GM10266 (cell line): ENCODE data around the gene ELFN2.

Experiments used
- DNase-seq: peaks from one replicate; pipeline ENCODE4 v3.0.0; 2012; ENCODE audit errors: extremely low spot score
- TF ChIP-seq, protein P1 (sequence below): IDR thresholded peaks from 2 replicates; pipeline ENCODE4 v1.5.1; 2012; ENCODE audit warnings: mild to moderate bottlenecking, low read depth; ENCODE audit not compliant: control insufficient read depth, insufficient read depth; ENCODE audit errors: missing control alignments

ELFN2 gene

DNA sequence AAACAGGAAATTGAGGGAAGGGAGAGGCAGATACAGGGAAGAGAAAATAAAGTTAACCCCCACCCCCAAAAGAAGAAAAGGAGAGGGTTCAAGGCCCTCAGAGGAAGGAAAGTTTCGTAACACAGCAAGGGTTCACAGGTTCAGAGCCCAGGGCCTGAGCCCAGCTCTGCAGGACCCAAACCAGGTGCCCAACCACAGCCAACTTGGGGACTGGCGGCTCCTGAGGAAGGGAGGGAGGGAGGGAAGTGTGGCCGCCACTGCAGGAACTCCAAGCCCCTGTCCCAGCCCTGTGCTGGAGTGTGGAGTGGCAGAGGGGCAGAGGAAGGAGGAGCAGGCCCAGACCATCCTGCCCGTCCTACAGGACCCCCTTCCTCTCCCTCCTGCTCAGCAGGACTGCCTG is 59.2 kb downstream of the ELFN2 start:
- no peak for DNase-seq
- TF ChIP-seq, protein P1, sequence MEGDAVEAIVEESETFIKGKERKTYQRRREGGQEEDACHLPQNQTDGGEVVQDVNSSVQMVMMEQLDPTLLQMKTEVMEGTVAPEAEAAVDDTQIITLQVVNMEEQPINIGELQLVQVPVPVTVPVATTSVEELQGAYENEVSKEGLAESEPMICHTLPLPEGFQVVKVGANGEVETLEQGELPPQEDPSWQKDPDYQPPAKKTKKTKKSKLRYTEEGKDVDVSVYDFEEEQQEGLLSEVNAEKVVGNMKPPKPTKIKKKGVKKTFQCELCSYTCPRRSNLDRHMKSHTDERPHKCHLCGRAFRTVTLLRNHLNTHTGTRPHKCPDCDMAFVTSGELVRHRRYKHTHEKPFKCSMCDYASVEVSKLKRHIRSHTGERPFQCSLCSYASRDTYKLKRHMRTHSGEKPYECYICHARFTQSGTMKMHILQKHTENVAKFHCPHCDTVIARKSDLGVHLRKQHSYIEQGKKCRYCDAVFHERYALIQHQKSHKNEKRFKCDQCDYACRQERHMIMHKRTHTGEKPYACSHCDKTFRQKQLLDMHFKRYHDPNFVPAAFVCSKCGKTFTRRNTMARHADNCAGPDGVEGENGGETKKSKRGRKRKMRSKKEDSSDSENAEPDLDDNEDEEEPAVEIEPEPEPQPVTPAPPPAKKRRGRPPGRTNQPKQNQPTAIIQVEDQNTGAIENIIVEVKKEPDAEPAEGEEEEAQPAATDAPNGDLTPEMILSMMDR: no peak

- DNase-seq: no peak
- TF ChIP-seq, protein P1: no peak
Observed at GRCh38 chr22:37366601-37367000, 60.7 kb downstream of the ELFN2 start.

- TF ChIP-seq, protein P1: no peak
- no peak for DNase-seq
Observed at GRCh38 chr22:37365950-37366349, 61.3 kb downstream of the ELFN2 start.

- DNase-seq: no peak
- TF ChIP-seq, protein P1: no peak
Observed at GRCh38 chr22:37363261-37363992, 63.9 kb downstream of the ELFN2 start.

GRCh38 chr22:37362621-37363020 is 64.7 kb downstream of the ELFN2 start:
- no peak for DNase-seq
- TF ChIP-seq, protein P1: no peak

GRCh38 chr22:37358917-37359316 is 68.4 kb downstream of the ELFN2 start:
- DNase-seq: no peak
- TF ChIP-seq, protein P1: no peak

GRCh38 chr22:37358386-37358785 is 68.9 kb downstream of the ELFN2 start:
- no peak for DNase-seq
- TF ChIP-seq, protein P1: no peak
